Natural killer cell treated with Interleukin-12 subunit alpha and Interleukin-12 subunit beta and Interleukin-15 and Interleukin-18, amount 100 ng/mL, for 72 hours (primary cell): ENCODE results near the gene DENND1A. TPM values are rescaled to one million over a fixed set of nuclear protein-coding genes. Genes with fewer than 3 reads are reported as not detected.
"Not testable (repeated sequence)": the region's sequence is repeated elsewhere in the genome, so short reads cannot be mapped to it uniquely, and the experiment has no call there.

Experiments used
- ATAC-seq, 2 donors: fragments of 150-1000 bp; cut with Tn5 transposase in 1 of 2; sonication (Bioruptor Pico), chemical (Tn5 transposase) in 1 of 2; 2 replicates each; pipeline ENCODE4 v1.10.0; 2021
- DNase-seq: peaks from one replicate; pipeline ENCODE4 v3.0.0; 2022; ENCODE audit warnings: low spot score
- H3K27ac Mint-ChIP-seq, 2 donors: 1 replicate in 1 of 2; 2 replicates in 1 of 2; pipeline ENCODE4 v1.8.0; 2022; ENCODE audit warnings: mixed read lengths in 2 of 2, mild to moderate bottlenecking in 1 of 2, moderate library complexity in 1 of 2
- H3K27me3 Mint-ChIP-seq, 2 donors: 1 replicate in 1 of 2; 2 replicates in 1 of 2; pipeline ENCODE4 v1.8.0; 2022; ENCODE audit warnings: mixed read lengths in 2 of 2
- H3K36me3 Mint-ChIP-seq: one replicate; pipeline ENCODE4 v1.8.0; 2022; ENCODE audit warnings: mixed read lengths
- H3K4me1 Mint-ChIP-seq, 2 donors: 1 replicate in 1 of 2; 2 replicates in 1 of 2; pipeline ENCODE4 v1.8.0; 2022; ENCODE audit warnings: low read depth in 2 of 2, mixed read lengths in 2 of 2, mild to moderate bottlenecking in 1 of 2
- H3K4me3 Mint-ChIP-seq: one replicate; pipeline ENCODE4 v1.8.0; 2022; ENCODE audit warnings: mixed read lengths
- H3K9me3 Mint-ChIP-seq: 2 replicates; pipeline ENCODE4 v1.8.0; 2022; ENCODE audit warnings: mixed read lengths
- total RNA-seq, 2 donors: library from RNA; stranded (reverse); gene quantifications; one replicate each; pipeline ENCODE4 v1.2.3, GENCODE V29; 2022

DENND1A gene
- total RNA-seq, 2 donors from 2014 or later, result 24.6 to 28.8 TPM

DNA sequence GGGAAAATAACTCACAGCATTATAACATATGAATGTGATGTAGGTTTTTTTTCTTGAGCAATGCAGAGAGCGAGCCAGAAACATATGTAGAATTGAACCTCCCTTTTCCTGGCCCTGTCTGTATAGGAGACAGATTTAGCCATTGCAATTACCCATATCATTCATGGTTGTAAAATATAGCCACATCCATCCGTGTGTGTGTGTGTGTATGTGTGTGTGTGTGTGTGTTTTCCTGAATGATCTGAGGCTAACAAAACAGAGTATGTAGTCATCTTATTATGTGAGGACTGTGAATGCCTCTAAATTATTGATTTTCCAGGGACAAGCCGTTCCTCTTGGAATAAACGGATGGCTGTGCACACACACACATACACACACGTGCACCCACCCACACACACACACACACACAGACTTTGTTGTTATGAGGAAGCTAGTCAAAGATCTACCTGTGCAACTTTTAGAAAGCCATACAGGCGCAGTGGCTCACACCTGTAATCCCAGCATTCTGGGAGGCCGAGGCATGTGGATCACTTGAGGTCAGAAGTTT, 11.7 kb upstream of the DENND1A start:
- Mint-ChIP-seq H3K4me3 (no peak overlapping the region), H3K27ac (no peak overlapping the region), H3K4me1 (no peaks in the 10 kb centered on the region), H3K36me3 (no peaks in the 10 kb centered on the region), H3K9me3 (no peaks in the 10 kb centered on the region), H3K27me3 (peaks cover 7 to 9% of the 10 kb centered on the region in 2 donors)
- DNase-seq, result no peak
- ATAC-seq, result no peak

DNA sequence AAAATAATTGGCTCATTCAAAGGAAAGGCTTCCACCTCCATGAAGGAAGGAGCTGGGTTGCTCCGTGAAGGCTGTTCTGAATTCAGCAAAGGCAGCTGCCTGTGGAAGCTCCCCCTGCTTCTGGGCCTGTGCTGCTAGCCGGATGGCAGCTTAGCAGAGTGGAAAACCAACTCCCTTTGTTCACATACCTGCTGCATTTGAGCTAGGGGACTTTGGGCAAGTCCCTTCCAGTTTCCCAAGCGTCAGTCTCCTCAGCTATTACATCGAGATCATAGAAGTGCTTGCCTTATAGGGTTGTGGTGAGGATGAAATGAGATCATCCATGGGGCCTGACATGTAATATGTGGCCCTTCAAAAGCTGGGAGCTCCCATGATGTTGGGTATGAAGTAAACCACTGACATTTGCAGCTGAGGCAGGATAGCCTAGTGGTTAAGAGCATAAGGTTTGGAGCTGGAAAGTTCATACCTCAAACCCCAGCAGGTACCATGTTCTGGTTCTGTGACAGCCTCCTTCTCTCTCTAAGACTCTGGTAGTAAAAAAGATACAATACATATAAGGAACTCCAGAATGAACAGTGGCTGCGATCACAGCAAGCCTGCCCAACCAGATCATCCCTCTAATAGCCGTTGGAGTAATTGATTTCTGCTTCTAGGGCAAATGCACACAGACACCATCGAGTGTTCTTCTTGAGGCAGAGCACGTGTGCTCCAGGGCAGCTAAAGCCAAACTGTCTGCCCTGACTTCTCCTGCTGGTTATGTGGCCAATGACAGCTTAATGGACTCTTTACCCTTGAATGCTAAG, 11.0 kb upstream of the DENND1A start:
- DNase-seq (no peak), ATAC-seq (no peak)
- peaks cover 7 to 9% of the 10 kb centered on the region in 2 donors for H3K27me3 Mint-ChIP-seq
- H3K4me3 Mint-ChIP-seq, result no peak overlapping the region
- H3K9me3 Mint-ChIP-seq, result no peaks in the 10 kb centered on the region
- H3K36me3 Mint-ChIP-seq, result no peaks in the 10 kb centered on the region
- no peak overlapping the region for H3K27ac Mint-ChIP-seq
- no peaks in the 10 kb centered on the region for H3K4me1 Mint-ChIP-seq

DNA sequence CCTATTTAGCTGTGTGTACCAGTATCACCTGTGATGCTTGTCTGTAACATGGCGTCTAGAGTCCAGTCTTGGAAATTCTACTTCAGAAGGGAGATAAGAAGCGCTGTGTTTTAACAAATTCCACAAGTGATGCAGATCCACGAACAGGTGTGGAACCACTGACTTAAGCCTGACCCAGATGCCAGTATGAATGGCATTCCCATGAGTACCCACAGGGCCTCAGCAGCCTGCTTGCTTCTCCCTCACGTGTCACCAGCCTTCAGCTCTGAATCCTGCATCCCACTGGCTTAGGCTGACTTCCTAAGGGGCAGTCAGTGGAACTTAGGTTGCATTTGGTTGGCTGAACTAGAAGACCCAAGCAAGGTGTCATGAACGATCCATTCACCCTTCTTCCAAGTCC, 8.5 kb upstream of the DENND1A start:
- no peak for DNase-seq
- H3K36me3 Mint-ChIP-seq, result no peaks in the 10 kb centered on the region
- H3K4me1 Mint-ChIP-seq, result no peaks in the 10 kb centered on the region
- no peak overlapping the region for H3K4me3 Mint-ChIP-seq
- H3K9me3 Mint-ChIP-seq, result no peaks in the 10 kb centered on the region
- no peak overlapping the region for H3K27ac Mint-ChIP-seq
- H3K27me3 Mint-ChIP-seq, result peaks cover 20 to 23% of the 10 kb centered on the region in 2 donors
- ATAC-seq, result no peak

DNA sequence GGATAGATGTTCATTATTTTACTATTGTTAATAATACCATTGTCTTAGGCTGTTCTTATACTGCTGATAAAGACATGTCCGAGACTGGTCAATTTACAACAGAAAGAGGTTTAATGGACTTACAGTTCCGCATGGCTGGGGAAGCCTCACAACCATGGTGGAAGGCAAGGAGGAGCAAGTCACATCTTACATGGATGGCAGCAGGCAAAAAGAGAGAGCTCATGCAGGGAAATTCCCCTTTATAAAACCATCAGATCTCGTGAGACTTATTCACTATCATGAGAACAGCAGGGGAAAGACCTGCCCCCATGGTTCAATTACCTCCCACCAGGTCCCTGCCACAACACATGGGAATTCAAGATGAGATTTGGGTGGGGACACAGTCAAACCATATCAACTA, 6.6 kb upstream of the DENND1A start:
- not testable (repeated sequence) for H3K27ac Mint-ChIP-seq, H3K9me3 Mint-ChIP-seq, H3K4me1 Mint-ChIP-seq, H3K4me3 Mint-ChIP-seq, H3K36me3 Mint-ChIP-seq, ATAC-seq, DNase-seq
- peaks cover 27 to 32% of the 10 kb centered on the region in 2 donors for H3K27me3 Mint-ChIP-seq

DNA sequence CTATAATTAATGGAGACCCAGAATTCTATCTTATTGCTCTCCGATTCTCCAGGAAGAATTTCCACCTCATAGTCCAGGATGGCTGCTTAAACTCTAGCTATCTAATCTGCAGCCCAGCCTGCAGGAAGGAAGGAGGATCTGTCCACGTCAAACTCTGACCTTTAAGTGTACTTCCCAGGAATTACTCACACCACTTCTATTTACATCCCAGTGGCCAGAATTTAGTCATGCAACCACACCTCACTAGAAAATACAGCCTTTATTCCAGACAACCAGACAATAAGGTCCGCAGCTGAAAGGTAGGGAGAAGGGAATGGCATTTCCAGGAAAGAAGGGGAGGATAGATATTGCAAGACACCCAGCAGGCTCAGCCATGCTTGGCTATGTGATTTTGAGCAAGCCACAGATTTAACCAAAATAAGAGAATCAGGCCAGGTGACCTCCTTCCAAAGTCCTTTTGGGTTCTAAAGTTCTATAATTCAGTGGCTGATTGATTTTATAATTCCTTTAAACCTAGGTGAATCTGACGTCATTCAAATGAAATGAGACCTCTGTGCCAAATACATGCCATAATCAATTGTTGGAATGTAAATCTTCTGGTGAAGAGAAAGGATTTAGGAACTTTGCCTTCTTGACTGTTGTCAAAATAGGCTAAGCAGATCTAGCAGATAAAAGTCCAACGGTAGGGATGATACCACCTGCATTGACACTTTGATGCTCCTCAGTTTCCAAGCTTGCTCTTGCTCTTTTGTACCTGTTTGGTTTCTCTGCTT, 3.7 kb upstream of the DENND1A start:
- H3K36me3 Mint-ChIP-seq, result no peaks in the 10 kb centered on the region
- DNase-seq (no peak), ATAC-seq (no peak)
- H3K4me3 Mint-ChIP-seq, result no peak overlapping the region
- H3K4me1 Mint-ChIP-seq, result peaks cover 13 to 14% of the 10 kb centered on the region in 2 donors
- H3K27ac Mint-ChIP-seq, result no peak overlapping the region
- H3K9me3 Mint-ChIP-seq, result peaks cover 5% of the 10 kb centered on the region
- H3K27me3 Mint-ChIP-seq, result peaks cover 26 to 33% of the 10 kb centered on the region in 2 donors

DNA sequence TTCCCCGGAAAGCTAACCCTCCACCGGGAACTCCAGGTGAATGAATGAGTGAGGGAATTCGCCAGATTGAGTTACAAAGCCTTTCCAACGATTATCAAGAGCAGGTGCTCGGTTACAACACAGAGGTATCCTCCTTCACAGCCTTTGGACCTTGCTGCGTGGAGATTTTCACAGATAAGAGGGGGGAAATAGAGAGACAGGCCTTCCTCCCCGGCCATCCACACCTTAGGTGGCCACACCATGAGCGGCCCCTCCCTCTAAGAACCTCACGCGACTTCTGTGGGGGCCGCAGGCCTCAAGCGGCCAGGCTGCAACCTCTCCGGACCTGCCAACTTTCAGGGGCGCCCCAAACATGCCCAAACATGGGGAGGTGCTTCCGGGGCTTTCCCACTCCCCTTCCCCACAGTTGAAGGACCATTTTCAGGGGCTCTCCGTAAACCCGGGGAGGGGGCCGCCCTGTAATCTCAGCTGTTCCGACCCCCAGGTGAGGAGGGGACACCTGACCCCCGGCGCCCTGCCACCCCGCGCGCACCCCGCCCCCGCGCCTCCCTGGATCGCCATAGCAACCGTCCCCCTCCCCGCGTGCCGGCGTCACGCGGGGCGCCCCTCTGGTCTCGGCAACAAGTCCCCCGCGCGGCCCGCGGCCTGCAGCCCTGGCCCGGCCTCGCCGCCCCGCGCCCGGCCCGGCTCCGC, 603 bp downstream of the DENND1A start:
- Mint-ChIP-seq H3K27ac (peak overlapping the region; percentile 61 to 67), H3K4me3 (peak overlapping the region; percentile 91), H3K4me1 (peaks cover 33 to 35% of the 10 kb centered on the region in 2 donors), H3K9me3 (peaks cover 5% of the 10 kb centered on the region), H3K36me3 (no peaks in the 10 kb centered on the region), H3K27me3 (peaks cover 16 to 19% of the 10 kb centered on the region in 2 donors)
- no peak for DNase-seq
- ATAC-seq, result no peak

DNA sequence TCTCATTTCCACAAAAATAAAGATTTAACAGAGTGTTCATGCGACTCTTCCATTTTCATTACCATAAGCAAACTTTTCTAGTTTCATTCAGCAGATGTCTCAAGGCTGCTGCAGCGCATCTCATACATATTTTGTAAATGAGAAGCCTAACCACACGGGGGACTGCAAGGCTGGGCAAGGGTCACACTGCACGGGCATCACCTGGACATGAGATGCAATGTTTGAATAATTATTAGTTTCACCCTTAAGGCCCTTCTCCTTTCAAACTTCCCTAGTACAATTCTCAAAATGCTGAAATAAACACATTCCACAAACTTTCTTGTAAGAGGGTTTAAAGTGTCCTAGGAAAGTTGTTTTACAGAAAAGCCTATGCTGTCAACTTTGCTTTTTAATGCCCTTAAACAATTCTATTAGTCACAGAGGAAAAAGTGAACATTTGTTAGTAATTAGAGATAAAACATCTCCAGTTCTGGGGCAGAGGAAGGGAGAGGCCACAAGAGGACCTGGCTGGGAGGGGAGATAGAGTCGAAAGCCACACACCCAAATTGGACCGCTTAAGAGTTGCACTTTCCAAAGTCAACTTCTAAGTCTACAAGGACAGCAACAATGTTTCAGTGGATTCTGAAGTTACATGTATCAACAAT, 1.3 kb downstream of the DENND1A start:
- Mint-ChIP-seq H3K9me3 (peaks cover 5% of the 10 kb centered on the region), H3K4me3 (peak overlapping the region; percentile 91), H3K27ac (peak overlapping the region; percentile 61 to 67), H3K27me3 (peaks cover 12 to 13% of the 10 kb centered on the region in 2 donors), H3K4me1 (peaks cover 35 to 38% of the 10 kb centered on the region in 2 donors), H3K36me3 (peaks cover 2% of the 10 kb centered on the region)
- ATAC-seq, result no peak
- no peak for DNase-seq

DNA sequence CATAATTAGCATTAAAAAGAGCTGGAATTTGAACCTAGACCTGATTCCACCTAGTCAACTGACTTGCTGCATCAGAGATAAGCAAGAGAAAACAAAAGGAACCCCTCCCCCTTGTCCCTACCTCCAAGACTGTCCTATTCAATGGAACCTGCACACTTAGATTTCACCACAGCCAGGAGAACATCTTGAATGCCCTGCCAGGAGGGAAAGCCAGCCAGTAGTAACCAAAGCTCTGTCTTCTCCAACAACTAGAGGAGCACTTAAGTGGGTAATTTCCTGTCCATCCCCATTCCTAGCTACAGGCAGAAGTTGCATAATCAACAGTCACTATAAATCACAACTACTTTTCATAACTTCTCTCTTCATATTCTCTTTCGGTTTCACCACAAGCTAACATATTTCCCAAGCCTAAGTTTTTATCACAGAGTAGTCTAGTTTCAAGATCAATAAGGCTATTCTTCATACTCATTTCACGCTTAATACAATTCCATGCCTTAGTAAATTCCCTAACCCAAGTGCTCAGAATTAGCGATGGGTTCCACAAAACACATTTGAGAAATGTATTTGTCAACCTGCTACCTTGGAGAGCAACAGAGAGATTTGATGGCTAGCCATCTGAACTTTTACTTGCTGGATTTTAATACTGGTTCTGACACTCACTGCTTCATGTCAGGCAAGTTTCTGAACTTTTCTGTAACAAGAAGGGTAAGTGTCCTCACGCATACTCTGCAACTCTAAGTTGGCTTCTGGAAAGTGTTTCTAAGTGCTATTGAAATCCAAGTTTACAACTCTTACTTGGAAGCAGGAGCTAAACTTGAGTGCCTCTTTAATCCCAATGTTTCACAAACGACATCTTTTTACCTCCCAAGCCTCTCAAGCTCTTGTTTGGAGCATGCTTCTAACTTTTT, 2.0 kb downstream of the DENND1A start:
- peaks cover 4% of the 10 kb centered on the region for H3K36me3 Mint-ChIP-seq
- H3K9me3 Mint-ChIP-seq, result peaks cover 5% of the 10 kb centered on the region
- DNase-seq (no peak), ATAC-seq (peak in 1 of 2 donors; percentile 62)
- peak overlapping the region; percentile 61 to 67 for H3K27ac Mint-ChIP-seq
- peaks cover 7 to 9% of the 10 kb centered on the region in 2 donors for H3K27me3 Mint-ChIP-seq
- H3K4me1 Mint-ChIP-seq, result peaks cover 37 to 40% of the 10 kb centered on the region in 2 donors
- H3K4me3 Mint-ChIP-seq, result peak overlapping the region; percentile 91

DNA sequence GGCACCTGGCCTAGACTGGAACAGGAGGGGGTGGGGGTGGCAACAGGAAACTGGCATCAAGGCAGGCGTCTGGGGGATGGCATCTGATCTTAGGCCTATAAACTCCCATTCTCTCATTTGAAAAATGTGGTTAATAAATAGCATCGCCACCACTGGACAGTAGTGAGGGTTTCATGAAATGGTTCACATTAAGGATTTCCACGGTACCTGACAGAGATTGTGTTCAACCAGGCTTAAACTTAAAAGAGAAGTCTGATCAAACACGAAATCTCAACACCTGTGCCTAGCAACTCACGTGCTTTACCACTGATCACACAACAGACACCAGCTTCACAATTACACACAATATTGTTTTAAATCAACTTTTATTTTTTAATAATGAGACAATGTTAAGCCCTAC, 3.0 kb downstream of the DENND1A start:
- H3K27me3 Mint-ChIP-seq, result peaks cover 5 to 7% of the 10 kb centered on the region in 2 donors
- peaks cover 4% of the 10 kb centered on the region for H3K36me3 Mint-ChIP-seq
- peaks cover 37 to 43% of the 10 kb centered on the region in 2 donors for H3K4me1 Mint-ChIP-seq
- H3K27ac Mint-ChIP-seq, result no peak overlapping the region
- DNase-seq (no peak), ATAC-seq (no peak)
- H3K9me3 Mint-ChIP-seq, result peaks cover 5% of the 10 kb centered on the region
- H3K4me3 Mint-ChIP-seq, result no peak overlapping the region

DNA sequence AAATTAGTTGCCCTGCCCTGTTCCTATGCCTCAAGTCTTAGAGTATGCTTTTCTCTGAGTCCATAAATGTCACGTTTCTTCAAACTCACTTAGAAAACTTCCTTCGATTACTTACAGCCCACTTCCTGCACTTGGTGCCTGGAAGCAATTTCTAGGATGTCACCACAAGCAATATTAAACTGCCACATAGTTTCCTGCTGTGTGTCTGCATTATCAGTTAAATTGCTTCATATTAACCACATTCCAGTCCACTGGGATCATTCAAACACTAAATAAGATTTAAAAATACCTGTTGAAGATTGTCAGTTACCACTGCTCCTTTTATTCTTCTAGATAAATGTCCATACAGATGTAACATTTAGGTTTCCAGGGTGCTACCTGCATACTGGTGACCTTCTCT, 4.1 kb downstream of the DENND1A start:
- Mint-ChIP-seq H3K4me1 (peaks cover 43 to 47% of the 10 kb centered on the region in 2 donors), H3K27me3 (peaks cover 0 to 2% of the 10 kb centered on the region in 2 donors), H3K9me3 (peaks cover 4% of the 10 kb centered on the region), H3K4me3 (no peak overlapping the region), H3K27ac (no peak overlapping the region), H3K36me3 (peaks cover 4% of the 10 kb centered on the region)
- no peak for ATAC-seq
- DNase-seq, result no peak

DNA sequence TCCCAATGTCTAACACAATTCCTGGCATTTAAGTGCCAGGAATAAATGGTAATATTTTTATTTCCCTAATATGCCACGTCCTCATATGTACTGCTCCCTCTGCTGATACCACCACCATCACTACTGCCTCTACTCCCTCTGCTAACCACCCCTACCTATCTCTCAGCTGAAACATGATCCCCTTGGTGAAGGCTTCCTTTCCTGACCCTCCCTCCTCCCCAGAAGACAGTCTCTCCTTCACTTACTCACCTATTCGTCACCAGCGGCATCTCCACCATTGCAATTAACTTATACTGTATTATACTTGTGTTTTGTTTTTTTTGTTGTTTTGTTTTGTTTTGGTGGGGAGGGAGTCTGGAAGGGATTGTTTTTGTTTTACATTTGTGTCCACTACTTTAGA, 4.8 kb downstream of the DENND1A start:
- H3K4me3 Mint-ChIP-seq, result no peak overlapping the region

DNA sequence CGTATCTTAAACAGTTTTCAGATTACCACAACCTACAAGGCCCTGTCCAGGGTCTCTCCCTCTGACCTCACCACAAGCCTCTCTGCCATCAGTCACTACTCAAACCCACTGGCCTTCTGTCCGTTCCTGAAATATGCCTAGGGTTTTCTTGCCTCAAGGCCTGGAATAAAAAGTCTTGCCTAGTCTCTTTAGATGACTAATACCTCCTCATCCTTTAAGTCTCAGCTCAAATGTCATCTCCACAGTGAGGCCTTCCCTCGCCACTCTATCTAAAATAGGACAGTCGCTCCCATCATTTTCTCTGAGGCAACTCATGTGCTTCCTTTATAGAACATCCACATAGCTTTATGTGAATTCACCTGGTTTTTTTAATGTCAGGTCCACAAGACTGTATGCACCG, 5.2 kb downstream of the DENND1A start:
- H3K27ac Mint-ChIP-seq, result no peak overlapping the region
- no peaks in the 10 kb centered on the region for H3K27me3 Mint-ChIP-seq
- peaks cover 39 to 40% of the 10 kb centered on the region in 2 donors for H3K4me1 Mint-ChIP-seq
- peaks cover 4% of the 10 kb centered on the region for H3K36me3 Mint-ChIP-seq
- no peaks in the 10 kb centered on the region for H3K9me3 Mint-ChIP-seq
- ATAC-seq (no peak), DNase-seq (no peak)
- no peak overlapping the region for H3K4me3 Mint-ChIP-seq

More for the DNA sequence above, 4.8 kb downstream of the DENND1A start:
- Mint-ChIP-seq H3K27ac (no peak overlapping the region), H3K36me3 (peaks cover 4% of the 10 kb centered on the region), H3K27me3 (no peaks in the 10 kb centered on the region), H3K4me1 (peaks cover 39 to 40% of the 10 kb centered on the region in 2 donors), H3K9me3 (no peaks in the 10 kb centered on the region)
- DNase-seq (no peak), ATAC-seq (no peak)
